ENCODE results near the gene GAL3ST3. TPM values are rescaled to one million over a fixed set of nuclear protein-coding genes. Genes with fewer than 3 reads are reported as not detected.

The GAL3ST3 gene
- total RNA-seq, 2 donors from 2014 or later = 1.1 TPM; not detected in 1

DNA sequence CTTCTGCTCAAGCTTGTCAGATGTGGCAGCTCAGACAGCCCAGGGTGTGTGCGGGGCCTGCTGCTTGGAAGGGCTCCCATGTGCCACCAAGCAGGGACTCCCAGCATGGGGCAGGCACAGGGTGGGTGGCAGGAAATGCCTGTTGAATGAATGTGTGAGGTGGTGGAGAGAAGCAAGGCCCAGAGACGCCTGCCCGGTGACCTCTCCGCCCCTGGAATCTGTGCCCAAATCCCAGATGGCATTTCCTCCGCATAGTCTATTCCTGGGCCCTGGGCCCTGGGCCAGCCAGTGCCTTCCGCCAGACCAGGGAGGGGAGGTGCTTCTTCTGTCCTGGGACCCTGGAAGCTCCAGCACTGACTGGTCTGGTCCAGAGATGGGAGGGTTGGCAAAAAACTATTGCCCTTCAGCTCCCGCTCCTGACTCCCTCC, 33.5 kb downstream of the GAL3ST3 start:
- DNase-seq (ENCODE audit: low spot score) (peak; percentile 83), ATAC-seq (ENCODE audit: insufficient number of reproducible peaks, low FRiP score, low read depth) (peak; percentile 62)
- Histone ChIP-seq H3K27me3 (replicated peaks; ENCODE audit: insufficient read depth) (no peaks in the 10 kb centered on the region), H3K4me3 (peak overlapping the region; percentile 55), H3K4me1 (ENCODE audit: control insufficient read depth in 1 of 2, low read depth in 2 of 2) (peaks cover 34 to 60% of the 10 kb centered on the region in 2 donors), H3K9me3 (no peaks in the 10 kb centered on the region), H3K36me3 (no peaks in the 10 kb centered on the region), H3K27ac (peak overlapping the region; percentile 92 to 97)
- TF ChIP-seq, protein P1, sequence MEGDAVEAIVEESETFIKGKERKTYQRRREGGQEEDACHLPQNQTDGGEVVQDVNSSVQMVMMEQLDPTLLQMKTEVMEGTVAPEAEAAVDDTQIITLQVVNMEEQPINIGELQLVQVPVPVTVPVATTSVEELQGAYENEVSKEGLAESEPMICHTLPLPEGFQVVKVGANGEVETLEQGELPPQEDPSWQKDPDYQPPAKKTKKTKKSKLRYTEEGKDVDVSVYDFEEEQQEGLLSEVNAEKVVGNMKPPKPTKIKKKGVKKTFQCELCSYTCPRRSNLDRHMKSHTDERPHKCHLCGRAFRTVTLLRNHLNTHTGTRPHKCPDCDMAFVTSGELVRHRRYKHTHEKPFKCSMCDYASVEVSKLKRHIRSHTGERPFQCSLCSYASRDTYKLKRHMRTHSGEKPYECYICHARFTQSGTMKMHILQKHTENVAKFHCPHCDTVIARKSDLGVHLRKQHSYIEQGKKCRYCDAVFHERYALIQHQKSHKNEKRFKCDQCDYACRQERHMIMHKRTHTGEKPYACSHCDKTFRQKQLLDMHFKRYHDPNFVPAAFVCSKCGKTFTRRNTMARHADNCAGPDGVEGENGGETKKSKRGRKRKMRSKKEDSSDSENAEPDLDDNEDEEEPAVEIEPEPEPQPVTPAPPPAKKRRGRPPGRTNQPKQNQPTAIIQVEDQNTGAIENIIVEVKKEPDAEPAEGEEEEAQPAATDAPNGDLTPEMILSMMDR (IDR thresholded peaks at IDR 0.05) = no peak

DNA sequence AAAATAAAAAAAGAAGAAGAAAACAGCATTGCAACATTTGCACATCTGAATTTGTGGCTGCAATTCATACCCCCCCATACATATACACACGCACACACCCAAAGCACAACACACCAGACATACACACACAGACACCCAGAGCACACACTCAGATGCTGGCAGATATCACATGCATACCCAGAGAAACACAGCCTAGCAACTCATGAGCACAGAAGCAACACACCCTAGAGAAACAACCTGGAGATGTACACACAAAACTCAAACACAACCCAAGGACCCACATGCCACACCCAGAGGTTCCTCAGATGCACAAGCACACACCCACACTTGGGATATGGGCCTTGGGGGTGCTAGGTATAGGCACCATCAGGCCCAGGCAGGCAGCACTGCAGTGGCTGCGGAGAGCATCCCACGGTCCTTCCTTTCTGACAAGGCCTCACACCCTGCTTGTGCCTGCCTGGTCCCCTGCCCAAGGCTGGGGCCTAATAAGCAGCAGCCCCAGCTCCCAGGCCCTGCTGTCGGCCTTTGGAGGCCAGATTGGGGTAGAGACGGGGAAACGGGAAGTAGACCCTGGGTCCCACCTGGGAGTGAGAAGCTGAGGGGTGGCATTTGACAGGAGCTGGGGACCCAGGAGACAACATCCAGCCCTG, 34.0 kb downstream of the GAL3ST3 start:
- Histone ChIP-seq H3K9me3 (no peaks in the 10 kb centered on the region), H3K36me3 (no peaks in the 10 kb centered on the region), H3K27me3 (replicated peaks; ENCODE audit: insufficient read depth) (no peaks in the 10 kb centered on the region), H3K27ac (peak overlapping the region; percentile 92 to 97), H3K4me1 (ENCODE audit: control insufficient read depth in 1 of 2, low read depth in 2 of 2) (peaks cover 34 to 62% of the 10 kb centered on the region in 2 donors), H3K4me3 (peak overlapping the region; percentile 55)
- no peak for DNase-seq (ENCODE audit: low spot score)
- TF ChIP-seq, protein P1 (IDR thresholded peaks at IDR 0.05) = no peak
- ATAC-seq (ENCODE audit: insufficient number of reproducible peaks, low FRiP score, low read depth) = no peak

DNA sequence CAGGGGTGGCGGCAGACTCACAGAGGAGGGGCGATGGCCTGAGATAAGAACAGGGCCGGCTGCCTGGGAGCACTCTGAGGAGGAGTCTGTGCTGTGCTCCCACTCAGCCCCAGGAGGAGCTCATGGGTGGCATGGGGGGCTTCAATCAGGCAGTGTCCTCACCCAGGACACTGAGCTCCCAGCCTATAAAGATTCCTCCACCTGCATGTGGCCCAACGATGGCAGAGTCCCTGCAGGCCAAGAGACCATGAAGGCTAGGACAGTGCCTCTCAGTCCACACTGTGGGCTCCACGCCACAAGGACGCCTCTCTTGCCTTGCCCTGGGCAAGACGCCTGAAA, 35.2 kb downstream of the GAL3ST3 start:
- no peak for DNase-seq (ENCODE audit: low spot score)
- Histone ChIP-seq H3K9me3 (no peaks in the 10 kb centered on the region), H3K36me3 (no peaks in the 10 kb centered on the region), H3K27ac (peak overlapping the region; percentile 90 to 97), H3K27me3 (replicated peaks; ENCODE audit: insufficient read depth) (no peaks in the 10 kb centered on the region), H3K4me1 (ENCODE audit: control insufficient read depth in 1 of 2, low read depth in 2 of 2) (peaks cover 34 to 62% of the 10 kb centered on the region in 2 donors), H3K4me3 (no peak overlapping the region)
- ATAC-seq (ENCODE audit: insufficient number of reproducible peaks, low FRiP score, low read depth) = no peak
- TF ChIP-seq, protein P1 (IDR thresholded peaks at IDR 0.05) = no peak

DNA sequence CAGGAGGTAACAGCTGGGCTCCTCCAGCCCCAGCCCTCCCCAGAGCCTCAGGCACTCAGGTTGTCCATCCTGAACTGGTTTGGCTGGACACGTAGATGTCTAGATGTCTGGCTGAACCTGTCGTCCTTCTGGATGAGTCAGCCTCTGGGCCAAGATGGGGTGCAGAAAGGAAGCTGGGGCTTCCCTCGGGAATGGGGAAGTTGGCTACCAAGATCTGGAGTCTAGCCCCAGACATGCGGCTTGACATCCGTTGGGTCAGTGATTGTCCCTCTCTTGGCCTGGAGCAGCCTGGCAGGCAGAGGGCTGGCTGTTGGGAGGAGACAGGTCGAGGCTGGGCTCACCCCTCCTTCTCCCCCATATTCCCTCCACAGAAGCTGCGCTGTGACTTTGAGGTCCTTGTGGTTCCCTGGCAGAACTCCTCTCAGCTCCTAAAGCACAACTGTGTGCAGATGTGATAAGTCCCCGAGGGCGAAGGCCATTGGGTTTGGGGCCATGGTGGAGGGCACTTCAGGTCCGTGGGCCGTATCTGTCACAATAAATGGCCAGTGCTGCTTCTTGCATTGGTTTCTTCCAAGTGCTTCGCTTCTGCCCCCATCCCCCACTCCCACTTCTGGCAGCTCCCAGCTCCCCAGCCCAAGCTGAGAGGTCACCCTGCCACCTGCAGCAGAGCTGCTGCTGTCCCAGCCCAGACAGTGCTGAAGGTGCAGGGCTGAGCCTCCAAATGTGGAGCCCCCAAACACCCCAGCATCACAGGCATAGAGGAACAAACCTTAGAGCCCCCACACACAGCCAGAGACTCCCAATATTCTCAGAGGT, 35.8 kb downstream of the GAL3ST3 start:
- TF ChIP-seq, protein P1 (IDR thresholded peaks at IDR 0.05) = no peak
- no peaks in the 10 kb centered on the region for H3K27me3 ChIP-seq (replicated peaks; ENCODE audit: insufficient read depth)
- no peak overlapping the region for H3K4me3 ChIP-seq
- no peak for DNase-seq (ENCODE audit: low spot score)
- no peaks in the 10 kb centered on the region for H3K9me3 ChIP-seq
- no peak for ATAC-seq (ENCODE audit: insufficient number of reproducible peaks, low FRiP score, low read depth)
- H3K27ac ChIP-seq = peak overlapping the region; percentile 90 to 97
- peaks cover 34 to 62% of the 10 kb centered on the region in 2 donors for H3K4me1 ChIP-seq (ENCODE audit: control insufficient read depth in 1 of 2, low read depth in 2 of 2)
- no peaks in the 10 kb centered on the region for H3K36me3 ChIP-seq

DNA sequence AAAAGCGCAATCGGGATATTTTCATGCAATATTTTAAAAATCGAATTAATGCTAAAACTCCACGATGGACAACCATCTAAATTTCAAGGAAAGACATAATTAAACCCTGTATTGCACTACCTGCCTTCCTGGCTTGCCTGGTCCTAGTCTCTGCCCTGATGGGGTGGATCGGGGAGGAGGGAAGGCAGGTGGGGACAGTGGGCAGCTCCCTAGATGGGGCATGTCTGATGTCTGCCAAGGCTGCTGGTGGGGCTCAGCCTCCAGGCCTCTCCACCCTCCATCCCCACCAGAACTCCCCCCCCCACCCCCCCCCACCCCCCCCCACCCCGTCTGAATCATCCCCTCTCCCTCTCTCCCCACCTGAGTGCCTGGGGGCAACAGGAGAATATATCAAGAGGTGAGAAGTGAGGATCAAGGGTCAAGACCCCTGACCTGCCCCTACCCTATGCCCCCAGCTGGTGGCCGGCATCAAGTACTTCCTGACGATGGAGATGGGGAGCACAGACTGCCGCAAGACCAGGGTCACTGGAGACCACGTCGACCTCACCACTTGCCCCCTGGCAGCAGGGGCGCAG, 36.5 kb downstream of the GAL3ST3 start:
- ATAC-seq (ENCODE audit: insufficient number of reproducible peaks, low FRiP score, low read depth) (no peak), DNase-seq (ENCODE audit: low spot score) (no peak)
- no peaks in the 10 kb centered on the region for H3K27me3 ChIP-seq (replicated peaks; ENCODE audit: insufficient read depth)
- H3K4me1 ChIP-seq (ENCODE audit: control insufficient read depth in 1 of 2, low read depth in 2 of 2) = peaks cover 34 to 62% of the 10 kb centered on the region in 2 donors
- no peaks in the 10 kb centered on the region for H3K9me3 ChIP-seq
- no peaks in the 10 kb centered on the region for H3K36me3 ChIP-seq
- no peak overlapping the region for H3K4me3 ChIP-seq
- TF ChIP-seq, protein P1 (IDR thresholded peaks at IDR 0.05) = no peak
- peak overlapping the region; percentile 90 to 97 for H3K27ac ChIP-seq

Measured in thoracic aorta (tissue), 2 donors.